Ramos (cell line): ENCODE measurements around the gene FREM2.

Experiments used
- in situ Hi-C: fragments of 300-500 bp; cut with MboI; formaldehyde crosslinking; loops from one replicate; pipeline ENCODE4 v1.14.3; 2022; ENCODE audit warnings: low sequenced_read_pairs; ENCODE audit not compliant: unreplicated experiment

Gene FREM2

DNA sequence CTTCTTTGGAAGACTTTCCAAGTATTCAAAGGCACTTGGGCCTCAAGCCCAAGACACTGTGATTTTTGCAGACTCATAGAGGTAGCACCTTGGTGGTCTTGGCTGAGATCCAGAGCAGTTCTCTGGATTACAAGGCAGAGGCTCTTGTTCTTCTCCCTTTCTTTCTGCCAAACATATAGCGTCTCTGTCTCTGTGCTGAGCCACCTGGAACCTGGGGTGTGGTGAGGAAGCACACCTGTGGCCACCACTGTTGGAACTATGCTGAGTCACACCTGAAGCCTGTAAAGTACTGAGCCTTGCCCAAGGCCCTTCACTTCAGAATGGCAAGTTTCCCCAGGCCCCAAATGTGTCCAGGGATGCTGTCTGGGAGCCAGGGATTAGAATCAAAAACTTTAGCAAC, 127.5 kb downstream of the FREM2 start:
- in situ Hi-C loops = no loop called here

DNA sequence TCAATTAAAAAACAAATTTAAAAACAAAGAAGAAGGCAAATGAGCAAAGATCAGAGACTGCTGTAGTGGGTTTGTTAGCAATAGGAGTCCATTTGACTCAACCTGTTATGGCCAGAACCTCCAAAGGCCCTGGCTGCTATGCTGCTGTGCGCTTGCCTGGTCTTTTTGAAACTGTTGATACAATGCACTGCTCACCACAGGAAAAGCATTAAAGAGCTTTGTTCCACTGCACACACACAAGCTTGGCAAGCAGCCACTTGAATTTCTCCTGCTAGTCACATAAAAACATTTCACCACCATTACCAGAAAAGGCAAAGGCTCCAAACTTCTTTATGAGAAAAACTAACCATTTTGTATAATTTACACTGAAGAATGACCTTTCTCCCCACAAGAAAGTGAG, 132.2 kb downstream of the FREM2 start:
- in situ Hi-C loops = no loop called here

DNA sequence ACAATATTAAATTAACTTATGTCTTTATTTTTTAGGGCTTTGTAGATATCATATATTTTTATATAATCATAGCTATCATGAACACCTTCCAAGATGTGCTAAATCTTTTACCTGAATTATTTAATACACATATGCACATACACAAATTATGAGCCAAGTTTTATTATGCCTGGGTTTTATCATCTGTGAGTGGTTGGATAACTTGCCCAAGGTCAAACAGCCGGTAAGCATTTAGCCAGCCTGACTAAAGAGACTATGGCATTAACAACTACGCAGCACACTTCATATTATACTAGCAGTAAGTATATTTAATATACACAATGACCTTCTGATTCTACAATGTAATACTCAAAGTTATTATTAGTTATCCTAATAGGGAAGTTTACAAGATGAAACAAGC, 132.7 kb downstream of the FREM2 start:
- in situ Hi-C loops = no loop called here

DNA sequence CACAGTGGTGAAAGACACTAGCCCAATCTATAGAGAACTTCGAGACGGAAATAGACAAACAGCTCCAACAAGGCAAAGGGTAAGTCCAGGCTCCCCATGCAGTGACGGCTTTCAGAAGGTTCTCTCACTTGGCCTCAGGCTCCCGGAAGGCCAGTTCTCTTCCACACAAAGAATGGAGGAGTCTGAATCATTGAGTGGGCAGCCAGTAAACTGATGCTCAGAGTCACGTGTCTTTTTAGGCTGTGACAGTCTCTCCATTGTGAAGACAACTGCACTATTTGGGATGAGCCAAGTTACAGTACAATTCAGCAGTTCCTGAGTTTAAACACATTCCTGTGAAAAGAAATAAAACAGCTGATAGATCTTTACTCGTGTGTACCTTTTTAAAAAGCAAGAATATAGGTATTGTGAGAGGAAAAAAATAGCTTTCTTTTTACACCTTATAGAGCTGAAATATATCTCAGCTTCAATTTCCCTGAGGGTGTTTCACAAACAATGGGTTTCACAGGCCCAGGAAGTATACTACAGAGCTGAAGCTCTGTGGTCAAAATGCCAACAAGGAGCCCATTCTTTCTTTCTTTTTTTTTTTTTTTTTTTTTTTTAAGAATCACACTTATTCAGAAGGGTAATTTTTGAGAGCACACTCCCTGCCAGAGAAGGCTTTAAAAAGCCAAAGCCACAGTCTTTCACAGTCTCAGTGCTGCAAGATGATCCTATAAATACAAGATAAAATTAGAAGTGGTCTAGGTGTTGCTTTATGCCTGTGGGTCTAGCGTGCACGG, 135.1 kb downstream of the FREM2 start:
- in situ Hi-C loops = no loop called here

DNA sequence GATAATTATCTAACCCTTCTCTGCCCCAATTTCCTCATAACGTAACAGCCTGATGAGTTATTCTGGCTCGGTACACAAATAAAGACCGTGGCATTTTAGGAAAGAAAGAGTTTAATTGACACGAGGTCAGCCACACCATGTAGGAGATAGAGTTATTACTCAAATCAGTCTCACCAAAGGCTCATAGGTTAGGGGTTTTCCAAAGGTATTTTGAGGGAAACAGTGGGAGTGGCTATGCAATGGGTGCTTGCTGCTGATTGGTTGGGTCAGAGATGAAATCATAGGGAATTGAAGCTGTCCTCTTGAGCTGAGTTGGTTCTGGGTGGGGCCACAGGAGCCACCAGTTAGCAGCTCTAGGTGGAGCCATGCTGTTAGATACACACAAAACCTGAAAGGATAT, 137.5 kb downstream of the FREM2 start:
- in situ Hi-C loops = no loop called here

DNA sequence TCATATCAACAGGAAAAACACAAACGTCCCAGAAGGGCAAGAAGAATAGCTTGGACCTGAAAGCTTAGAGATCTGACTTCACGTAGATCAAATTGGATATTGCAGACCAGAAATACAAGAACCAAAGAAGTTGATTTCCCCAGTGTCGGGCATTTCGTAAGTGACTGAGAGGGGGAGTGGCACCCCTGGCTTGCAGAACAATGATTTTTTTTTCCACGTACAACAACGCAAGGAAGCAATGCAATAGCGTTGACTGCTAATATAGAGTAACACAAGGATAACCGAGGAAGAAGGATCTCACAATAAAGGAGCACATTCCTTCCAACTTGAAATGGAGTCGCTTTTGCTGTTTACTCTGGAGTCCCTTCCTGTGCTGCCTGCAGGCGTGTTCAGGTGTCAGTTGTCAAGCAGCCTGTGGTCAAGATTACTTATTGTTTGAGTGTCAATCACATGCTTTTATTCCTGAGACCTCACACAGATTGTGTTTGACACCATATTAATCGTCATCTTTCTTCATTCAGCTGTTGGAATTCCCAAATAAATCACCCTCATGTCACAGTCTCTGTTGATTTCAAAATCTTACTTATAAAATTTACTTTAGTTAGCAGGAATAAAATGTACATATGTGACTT, 139.4 kb downstream of the FREM2 start:
- in situ Hi-C loops = no loop called here

DNA sequence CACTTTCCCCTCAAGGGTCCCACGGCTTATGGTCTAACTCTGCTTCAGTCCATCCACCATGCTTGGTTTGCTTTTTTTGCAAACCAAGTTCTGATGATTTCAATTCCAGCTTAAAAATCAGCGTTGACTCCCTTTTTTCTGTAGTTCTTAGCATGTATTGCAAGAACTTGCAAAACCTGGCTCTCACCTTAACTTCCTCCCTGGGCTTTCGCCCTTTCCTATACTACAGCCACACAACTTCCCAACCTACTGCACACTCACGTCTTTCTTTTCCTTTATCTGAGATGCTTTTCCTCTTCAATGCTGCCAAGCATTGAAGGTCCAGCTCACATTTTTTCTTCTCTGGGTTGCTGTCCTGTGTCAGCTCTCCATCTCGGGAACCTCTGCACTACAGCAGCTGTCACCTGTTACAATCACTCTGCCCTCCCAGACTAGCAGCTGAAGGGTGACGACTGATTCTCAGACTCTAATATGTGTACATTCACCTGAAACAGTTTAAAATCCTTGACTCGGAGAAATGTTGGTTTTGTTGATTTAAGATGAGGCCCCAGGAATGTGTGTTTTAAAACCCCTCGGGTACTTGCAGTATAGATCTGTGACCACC, 143.7 kb downstream of the FREM2 start:
- in situ Hi-C loops = no loop called here

DNA sequence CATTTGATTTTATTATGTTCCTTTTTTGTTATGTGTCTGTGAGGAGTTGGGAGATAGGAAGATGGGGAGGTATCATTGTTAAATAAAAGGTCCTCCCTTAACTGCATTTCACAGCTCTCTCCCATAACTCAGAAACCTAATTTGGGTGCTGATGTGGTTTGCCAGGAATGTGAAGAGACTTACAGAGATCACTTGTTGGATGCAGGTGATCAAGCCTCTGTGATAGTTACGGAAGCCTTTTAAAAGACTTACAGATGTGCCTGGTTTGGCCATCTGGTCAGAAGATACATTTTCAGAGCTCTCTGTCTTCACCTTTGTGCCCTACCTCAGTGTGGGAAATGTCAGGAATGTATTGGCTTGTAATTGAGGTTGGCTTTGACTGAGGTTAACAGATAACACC, 157.7 kb downstream of the FREM2 start:
- in situ Hi-C loops = no loop called here

DNA sequence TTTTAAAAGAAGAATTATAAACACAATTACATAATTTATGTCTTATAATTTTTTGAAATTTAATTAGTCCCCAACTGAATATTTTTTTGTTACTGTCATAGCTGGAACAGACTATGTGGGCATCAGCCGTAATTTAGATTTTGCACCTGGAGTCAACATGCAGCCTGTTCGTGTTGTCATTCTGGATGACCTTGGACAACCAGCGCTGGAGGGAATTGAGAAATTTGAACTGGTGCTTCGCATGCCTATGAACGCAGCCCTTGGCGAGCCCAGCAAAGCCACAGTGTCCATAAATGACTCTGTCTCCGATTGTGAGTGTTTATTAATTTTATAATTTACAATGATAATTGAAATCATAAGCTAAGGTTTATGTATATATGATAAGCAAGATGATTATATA, 161.5 kb downstream of the FREM2 start:
- in situ Hi-C loops = no loop called here

DNA sequence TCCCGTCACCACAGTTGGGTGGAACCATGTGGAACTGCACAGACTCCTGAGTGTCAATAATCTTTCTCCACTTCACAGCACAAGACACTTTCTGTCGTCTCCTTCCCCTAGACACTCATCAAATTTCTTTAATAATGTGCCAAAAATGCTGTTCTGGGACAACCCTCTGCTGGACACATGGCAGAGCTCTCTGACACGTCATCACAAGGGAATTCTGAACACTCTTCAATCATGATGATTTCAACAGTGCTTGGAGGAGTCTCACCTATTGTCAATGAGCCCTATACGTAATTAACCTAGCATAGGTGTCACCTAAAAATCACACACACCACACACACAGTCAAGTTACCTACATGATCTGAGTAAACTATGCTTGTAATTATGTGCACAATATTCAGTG, 162.4 kb downstream of the FREM2 start:
- in situ Hi-C loops = no loop called here

DNA sequence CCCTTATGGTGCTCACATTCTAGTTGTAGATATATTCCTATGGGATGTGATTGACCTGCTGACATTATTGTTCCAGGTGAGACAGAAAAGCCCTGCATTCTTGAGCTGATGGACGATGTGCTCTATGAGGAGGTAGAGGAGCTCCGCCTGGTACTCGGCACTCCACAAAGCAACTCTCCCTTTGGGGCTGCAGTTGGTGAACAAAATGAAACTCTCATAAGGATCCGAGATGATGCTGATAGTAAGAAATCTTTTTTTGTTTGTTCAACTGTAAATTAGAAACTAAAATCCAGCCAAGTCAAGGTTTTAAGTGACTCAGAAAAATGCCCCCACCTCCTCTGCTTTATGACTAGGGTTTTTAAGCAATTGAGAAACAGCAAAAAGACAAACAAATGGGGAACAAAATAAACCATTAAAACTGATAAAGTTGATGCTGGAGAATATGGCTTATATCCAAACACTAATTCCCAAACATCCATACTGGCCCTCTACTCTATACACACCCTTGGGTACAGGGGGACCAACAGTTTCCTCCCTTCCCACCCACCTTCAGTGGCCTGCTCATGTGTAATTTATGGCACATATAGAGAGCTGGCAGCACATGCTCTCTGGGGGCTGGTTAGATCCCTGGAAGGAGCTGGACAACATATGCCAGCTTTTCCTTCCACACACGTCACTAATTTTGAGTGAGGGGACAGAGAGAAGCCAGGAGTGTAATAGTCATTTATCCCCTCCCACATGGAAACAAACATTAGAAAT, 164.2 kb downstream of the FREM2 start:
- in situ Hi-C loops = no loop called here

DNA sequence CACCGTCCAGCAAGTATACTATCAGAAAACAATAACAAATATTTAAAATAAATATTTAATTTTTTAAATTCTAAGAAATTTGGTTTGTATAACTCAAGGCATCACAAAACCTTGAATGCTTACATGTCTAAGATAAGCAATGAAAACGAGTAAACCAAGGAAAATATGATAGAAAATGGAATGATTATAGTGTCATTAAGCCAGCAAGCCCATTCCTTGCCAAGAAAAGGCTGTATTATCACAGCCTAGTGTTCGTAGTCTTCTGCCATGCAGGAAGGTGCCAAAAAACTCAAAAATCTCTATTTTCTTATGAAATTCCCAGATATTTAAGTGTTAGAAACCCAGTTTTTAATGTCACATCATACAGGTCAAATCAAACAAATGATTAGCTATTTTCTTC, 167.3 kb downstream of the FREM2 start:
- in situ Hi-C loops = no loop called here

DNA sequence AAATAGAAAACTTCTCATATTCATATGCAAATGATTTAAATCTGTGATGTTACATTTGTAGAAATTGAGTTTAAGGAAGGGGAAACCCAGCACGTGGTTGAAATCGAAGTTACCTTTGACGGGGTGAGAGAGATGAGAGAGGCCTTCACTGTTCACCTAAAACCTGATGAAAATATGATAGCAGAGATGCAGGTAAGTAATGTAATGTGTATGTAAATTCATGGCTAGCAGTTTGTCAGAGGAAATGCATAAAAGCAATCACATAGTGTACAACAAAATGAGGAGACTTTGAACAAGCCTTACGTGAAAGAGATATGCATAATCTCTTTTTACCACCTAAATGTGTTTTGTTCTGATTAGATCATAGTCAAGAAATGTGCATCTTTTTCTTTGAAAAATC, 169.2 kb downstream of the FREM2 start:
- in situ Hi-C loops = no loop called here

DNA sequence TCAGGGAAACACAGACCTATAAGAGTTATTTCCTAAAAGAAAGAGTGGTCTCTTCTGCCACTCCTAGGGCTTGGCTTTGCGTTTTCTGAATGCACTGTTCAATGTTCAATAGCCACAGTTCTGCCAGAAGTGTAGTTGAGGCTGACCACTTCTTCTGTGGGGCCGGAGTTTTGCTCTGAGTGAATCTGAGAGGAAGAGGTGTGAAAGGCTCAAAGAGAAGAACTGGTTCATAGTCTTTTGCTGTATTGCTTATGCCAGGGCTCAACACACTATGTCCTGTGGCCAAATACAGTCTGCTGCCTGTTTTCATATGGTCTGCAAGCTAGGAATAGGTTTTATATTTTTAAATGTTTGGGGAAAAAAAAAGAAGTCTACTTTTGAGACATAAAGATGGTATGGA, 175.6 kb downstream of the FREM2 start:
- in situ Hi-C loops = no loop called here

DNA sequence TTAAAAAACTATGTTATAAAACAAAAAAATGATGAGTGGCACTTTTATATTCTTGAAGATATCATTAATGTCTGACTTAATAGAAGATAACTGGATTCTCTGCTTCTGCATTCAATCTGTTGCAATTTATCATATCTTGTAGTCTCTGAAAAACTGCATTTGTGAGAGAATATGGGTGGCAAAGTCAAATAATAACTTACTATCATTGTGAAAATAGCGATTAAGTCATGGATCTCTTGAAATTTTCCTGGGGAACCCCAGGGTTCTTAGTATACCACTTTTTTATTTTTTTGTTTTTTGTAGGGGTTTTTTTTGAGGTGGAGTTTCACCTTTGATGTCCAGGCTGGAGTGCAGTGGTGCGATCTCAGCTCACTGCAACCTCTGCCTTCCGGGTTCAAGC, 176.7 kb downstream of the FREM2 start:
- in situ Hi-C loops = no loop called here

DNA sequence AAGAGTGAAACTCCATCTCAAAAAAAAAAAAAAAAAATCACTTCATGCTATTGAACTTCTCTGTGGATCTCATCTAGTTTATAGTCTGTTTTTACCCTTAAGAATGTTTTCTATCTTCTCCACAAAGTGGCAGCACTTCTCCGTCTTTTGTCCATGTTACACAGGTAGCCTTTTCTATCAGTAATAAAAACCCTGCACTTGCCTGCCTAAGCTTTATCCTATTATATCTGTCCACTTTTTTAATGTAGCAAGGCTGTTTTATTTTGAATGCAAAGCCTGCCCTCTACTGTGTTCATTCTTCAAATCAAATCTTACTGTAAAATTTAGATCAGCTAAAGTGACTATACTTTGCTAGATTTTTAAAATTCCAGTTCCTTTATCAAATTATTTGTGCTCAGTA, 179.8 kb downstream of the FREM2 start:
- in situ Hi-C loops = no loop called here

DNA sequence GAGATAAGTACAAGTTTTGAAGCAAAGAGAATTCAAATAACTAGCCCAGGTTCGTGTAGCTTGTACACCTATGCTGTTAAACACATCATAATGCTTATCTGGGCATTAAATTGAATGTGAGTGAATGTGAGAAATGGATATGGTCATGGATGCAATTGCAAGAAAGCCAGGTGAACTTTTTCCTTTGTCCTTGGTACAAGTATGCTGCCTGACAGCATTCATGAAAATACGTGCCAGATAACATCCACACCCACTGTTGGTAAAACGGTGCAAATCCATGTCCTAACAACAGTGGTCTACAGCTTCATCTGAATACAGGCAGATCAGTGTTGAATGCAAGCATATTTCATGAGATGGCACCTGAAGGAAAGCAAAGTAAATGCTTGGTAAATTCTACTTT, 181.5 kb downstream of the FREM2 start:
- in situ Hi-C loops = no loop called here

DNA sequence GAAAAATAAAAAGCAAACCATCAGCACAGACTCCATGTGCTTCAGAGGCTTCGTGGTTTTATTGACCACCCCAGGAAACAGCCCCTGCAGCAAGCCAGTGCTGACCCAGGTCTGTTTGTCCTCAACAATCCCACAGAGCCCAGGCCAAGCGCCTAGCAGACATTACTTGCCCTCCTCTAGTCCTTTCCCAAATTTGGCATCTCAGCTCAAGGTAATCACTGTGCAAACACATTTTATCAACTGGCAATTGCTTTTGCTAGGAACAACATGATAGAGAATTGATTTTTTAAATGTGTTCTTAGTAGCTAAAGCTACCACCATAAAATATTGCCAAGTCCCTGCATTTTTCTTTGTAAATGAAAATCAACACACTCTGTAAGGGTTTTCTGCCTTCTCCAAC, 182.0 kb downstream of the FREM2 start:
- in situ Hi-C loops = no loop called here

DNA sequence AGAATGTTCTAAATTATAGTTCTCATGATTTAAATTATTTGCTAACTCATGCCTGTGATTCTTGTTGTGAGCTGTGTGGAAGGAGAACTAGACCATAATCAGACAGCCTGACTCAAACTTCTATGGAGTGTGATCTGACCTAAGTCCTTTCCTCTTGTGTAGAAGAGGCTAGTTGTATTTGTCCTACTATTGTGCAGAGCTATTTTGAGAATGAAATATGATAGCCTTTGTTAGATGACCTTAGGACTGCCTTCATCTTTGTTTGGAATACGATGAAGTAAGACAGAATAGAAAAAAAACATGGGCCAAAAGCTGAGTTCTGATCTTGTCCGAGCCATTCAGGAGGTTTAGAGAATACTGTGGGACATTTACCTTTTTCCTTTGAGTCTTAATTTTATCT, 184.4 kb downstream of the FREM2 start:
- in situ Hi-C loops = no loop called here

DNA sequence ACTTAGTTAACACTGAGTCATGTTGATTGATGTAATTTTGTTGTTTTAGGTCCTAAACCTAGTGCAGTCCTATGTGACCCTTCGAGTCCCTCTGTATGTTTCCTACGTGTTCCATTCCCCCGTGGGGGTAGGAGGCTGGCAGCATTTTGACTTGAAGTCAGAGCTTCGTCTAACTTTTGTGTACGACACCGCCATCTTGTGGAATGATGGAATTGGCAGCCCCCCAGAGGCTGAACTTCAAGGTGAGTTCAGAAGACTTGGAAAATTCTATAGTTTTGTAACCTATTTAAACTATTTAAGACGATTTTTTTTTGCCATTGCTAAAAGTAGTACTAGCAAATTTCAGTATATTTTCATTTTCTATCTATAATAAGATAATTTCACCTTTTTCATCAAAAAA, 185.8 kb downstream of the FREM2 start:
- in situ Hi-C loops = no loop called here
